ENCODE measurements around the gene SUSD6.
"Not testable (repeated sequence)": the region's sequence is repeated elsewhere in the genome, so short reads cannot be mapped to it uniquely, and the experiment has no call there.

The SUSD6 gene

GRCh38 chr14:69699243-69699642 lies 87.8 kb downstream of the SUSD6 start:
- not testable (repeated sequence) for DNase-seq

GRCh38 chr14:69699748-69700303 lies 88.4 kb downstream of the SUSD6 start:
- no peak for DNase-seq

GRCh38 chr14:69700575-69700974 lies 89.2 kb downstream of the SUSD6 start:
- no peak for DNase-seq

GRCh38 chr14:69701291-69701690 lies 89.9 kb downstream of the SUSD6 start:
- no peak for DNase-seq

GRCh38 chr14:69701857-69702256 lies 90.5 kb downstream of the SUSD6 start:
- no peak for DNase-seq

GRCh38 chr14:69703047-69704039 lies 91.9 kb downstream of the SUSD6 start:
- DNase-seq: no peak

GRCh38 chr14:69704319-69704718 lies 92.9 kb downstream of the SUSD6 start:
- DNase-seq: no peak

GRCh38 chr14:69705706-69706105 lies 94.3 kb downstream of the SUSD6 start:
- no peak for DNase-seq

- no peak for DNase-seq
Measured at GRCh38 chr14:69708049-69708448, 96.7 kb downstream of the SUSD6 start.

- DNase-seq: no peak
Measured at GRCh38 chr14:69708586-69709560, 97.5 kb downstream of the SUSD6 start.

GRCh38 chr14:69710378-69710777 lies 99.0 kb downstream of the SUSD6 start:
- DNase-seq: no peak

GRCh38 chr14:69711065-69711464 lies 99.7 kb downstream of the SUSD6 start:
- DNase-seq: no peak

GRCh38 chr14:69711477-69711876 lies 100.1 kb downstream of the SUSD6 start:
- DNase-seq: no peak

GRCh38 chr14:69711881-69712560 lies 100.6 kb downstream of the SUSD6 start:
- DNase-seq: no peak

GRCh38 chr14:69712599-69713088 lies 101.2 kb downstream of the SUSD6 start:
- DNase-seq: no peak

- no peak for DNase-seq
Measured at GRCh38 chr14:69713209-69713781, 101.9 kb downstream of the SUSD6 start.

GRCh38 chr14:69713993-69714679 lies 102.7 kb downstream of the SUSD6 start:
- no peak for DNase-seq

- DNase-seq: no peak
Measured at GRCh38 chr14:69715725-69716477, 104.5 kb downstream of the SUSD6 start.

- no peak for DNase-seq
Measured at GRCh38 chr14:69716478-69717187, 105.2 kb downstream of the SUSD6 start.

- not testable (repeated sequence) for DNase-seq
Measured at GRCh38 chr14:69718614-69719013, 107.2 kb downstream of the SUSD6 start.
